ENCODE data around the gene BMP7.

BMP7 gene

GRCh38 chr20:57257701-57258453 is 8.6 kb downstream of the BMP7 start:
- Histone ChIP-seq H3K4me1 (ENCODE audit: control insufficient read depth, insufficient read depth, low read length, unreplicated experiment) (no peaks in the 10 kb centered on the region), H3K27ac (ENCODE audit: low read depth, low read length) (no peak overlapping the region), H2AFZ (ENCODE audit: low read length, unreplicated experiment) (no peak overlapping the region), H3K4me3 (ENCODE audit: low read depth, low read length) (no peak overlapping the region), H3K36me3 (ENCODE audit: insufficient read depth, low read length) (no peaks in the 10 kb centered on the region), H3K79me2 (ENCODE audit: control insufficient read depth, insufficient read depth, low read length, unreplicated experiment) (no peaks in the 10 kb centered on the region), H3K27me3 (ENCODE audit: insufficient read depth, low read length) (peaks cover 50% of the 10 kb centered on the region)

- H3K36me3 ChIP-seq (ENCODE audit: insufficient read depth, low read length), result no peaks in the 10 kb centered on the region
- no peaks in the 10 kb centered on the region for H3K4me1 ChIP-seq (ENCODE audit: control insufficient read depth, insufficient read depth, low read length, unreplicated experiment)
- peaks cover 40% of the 10 kb centered on the region for H3K27me3 ChIP-seq (ENCODE audit: insufficient read depth, low read length)
- H3K4me3 ChIP-seq (ENCODE audit: low read depth, low read length), result no peak overlapping the region
- H3K79me2 ChIP-seq (ENCODE audit: control insufficient read depth, insufficient read depth, low read length, unreplicated experiment), result no peaks in the 10 kb centered on the region
- no peak overlapping the region for H3K27ac ChIP-seq (ENCODE audit: low read depth, low read length)
- H2AFZ ChIP-seq (ENCODE audit: low read length, unreplicated experiment), result no peak overlapping the region
Measured at GRCh38 chr20:57256908-57257307, 9.5 kb downstream of the BMP7 start.

GRCh38 chr20:57256205-57256604 is 10.2 kb downstream of the BMP7 start:
- Histone ChIP-seq H3K27ac (ENCODE audit: low read depth, low read length) (no peak overlapping the region), H2AFZ (ENCODE audit: low read length, unreplicated experiment) (no peak overlapping the region), H3K4me3 (ENCODE audit: low read depth, low read length) (no peak overlapping the region), H3K36me3 (ENCODE audit: insufficient read depth, low read length) (no peaks in the 10 kb centered on the region), H3K79me2 (ENCODE audit: control insufficient read depth, insufficient read depth, low read length, unreplicated experiment) (no peaks in the 10 kb centered on the region), H3K4me1 (ENCODE audit: control insufficient read depth, insufficient read depth, low read length, unreplicated experiment) (no peaks in the 10 kb centered on the region), H3K27me3 (ENCODE audit: insufficient read depth, low read length) (peaks cover 35% of the 10 kb centered on the region)

- H3K27me3 ChIP-seq (ENCODE audit: insufficient read depth, low read length), result peaks cover 25% of the 10 kb centered on the region
- no peaks in the 10 kb centered on the region for H3K79me2 ChIP-seq (ENCODE audit: control insufficient read depth, insufficient read depth, low read length, unreplicated experiment)
- H2AFZ ChIP-seq (ENCODE audit: low read length, unreplicated experiment), result no peak overlapping the region
Measured at GRCh38 chr20:57255183-57255582, 11.3 kb downstream of the BMP7 start.

GRCh38 chr20:57252559-57253162 is 13.8 kb downstream of the BMP7 start:
- Histone ChIP-seq H2AFZ (ENCODE audit: low read length, unreplicated experiment) (no peak overlapping the region), H3K4me1 (ENCODE audit: control insufficient read depth, insufficient read depth, low read length, unreplicated experiment) (no peaks in the 10 kb centered on the region), H3K27ac (ENCODE audit: low read depth, low read length) (no peak overlapping the region), H3K27me3 (ENCODE audit: insufficient read depth, low read length) (no peaks in the 10 kb centered on the region; the same call in 1 of the 2 replicates), H3K4me3 (ENCODE audit: low read depth, low read length) (no peak overlapping the region), H3K79me2 (ENCODE audit: control insufficient read depth, insufficient read depth, low read length, unreplicated experiment) (no peaks in the 10 kb centered on the region), H3K36me3 (ENCODE audit: insufficient read depth, low read length) (no peaks in the 10 kb centered on the region)

More at GRCh38 chr20:57255183-57255582, 11.3 kb downstream of the BMP7 start:
- H3K27ac ChIP-seq (ENCODE audit: low read depth, low read length), result no peak overlapping the region
- no peak overlapping the region for H3K4me3 ChIP-seq (ENCODE audit: low read depth, low read length)
- no peaks in the 10 kb centered on the region for H3K4me1 ChIP-seq (ENCODE audit: control insufficient read depth, insufficient read depth, low read length, unreplicated experiment)
- no peaks in the 10 kb centered on the region for H3K36me3 ChIP-seq (ENCODE audit: insufficient read depth, low read length)

GRCh38 chr20:57251949-57252348 is 14.5 kb downstream of the BMP7 start:
- H3K27ac ChIP-seq (ENCODE audit: low read depth, low read length), result no peak overlapping the region
- no peak overlapping the region for H2AFZ ChIP-seq (ENCODE audit: low read length, unreplicated experiment)
- no peak overlapping the region for H3K4me3 ChIP-seq (ENCODE audit: low read depth, low read length)
- H3K79me2 ChIP-seq (ENCODE audit: control insufficient read depth, insufficient read depth, low read length, unreplicated experiment), result no peaks in the 10 kb centered on the region
- H3K27me3 ChIP-seq (ENCODE audit: insufficient read depth, low read length), result no peaks in the 10 kb centered on the region
- H3K4me1 ChIP-seq (ENCODE audit: control insufficient read depth, insufficient read depth, low read length, unreplicated experiment), result no peaks in the 10 kb centered on the region
- no peaks in the 10 kb centered on the region for H3K36me3 ChIP-seq (ENCODE audit: insufficient read depth, low read length)

- Histone ChIP-seq H3K4me3 (ENCODE audit: low read depth, low read length) (no peak overlapping the region), H3K79me2 (ENCODE audit: control insufficient read depth, insufficient read depth, low read length, unreplicated experiment) (no peaks in the 10 kb centered on the region), H2AFZ (ENCODE audit: low read length, unreplicated experiment) (no peak overlapping the region), H3K27ac (ENCODE audit: low read depth, low read length) (no peak overlapping the region), H3K27me3 (ENCODE audit: insufficient read depth, low read length) (no peaks in the 10 kb centered on the region), H3K36me3 (ENCODE audit: insufficient read depth, low read length) (no peaks in the 10 kb centered on the region), H3K4me1 (ENCODE audit: control insufficient read depth, insufficient read depth, low read length, unreplicated experiment) (no peaks in the 10 kb centered on the region)
Measured at GRCh38 chr20:57251344-57251743, 15.1 kb downstream of the BMP7 start.

GRCh38 chr20:57250607-57251343 is 15.7 kb downstream of the BMP7 start:
- no peak overlapping the region for H2AFZ ChIP-seq (ENCODE audit: low read length, unreplicated experiment)
- no peak overlapping the region for H3K27ac ChIP-seq (ENCODE audit: low read depth, low read length)
- H3K4me1 ChIP-seq (ENCODE audit: control insufficient read depth, insufficient read depth, low read length, unreplicated experiment), result no peaks in the 10 kb centered on the region
- H3K27me3 ChIP-seq (ENCODE audit: insufficient read depth, low read length), result no peaks in the 10 kb centered on the region
- H3K36me3 ChIP-seq (ENCODE audit: insufficient read depth, low read length), result no peaks in the 10 kb centered on the region
- no peaks in the 10 kb centered on the region for H3K79me2 ChIP-seq (ENCODE audit: control insufficient read depth, insufficient read depth, low read length, unreplicated experiment)
- H3K4me3 ChIP-seq (ENCODE audit: low read depth, low read length), result no peak overlapping the region

- H3K27ac ChIP-seq (ENCODE audit: low read depth, low read length), result no peak overlapping the region
- no peaks in the 10 kb centered on the region for H3K4me1 ChIP-seq (ENCODE audit: control insufficient read depth, insufficient read depth, low read length, unreplicated experiment)
- H3K27me3 ChIP-seq (ENCODE audit: insufficient read depth, low read length), result no peaks in the 10 kb centered on the region
- H3K4me3 ChIP-seq (ENCODE audit: low read depth, low read length), result no peak overlapping the region
- no peaks in the 10 kb centered on the region for H3K36me3 ChIP-seq (ENCODE audit: insufficient read depth, low read length)
- H2AFZ ChIP-seq (ENCODE audit: low read length, unreplicated experiment), result no peak overlapping the region
- H3K79me2 ChIP-seq (ENCODE audit: control insufficient read depth, insufficient read depth, low read length, unreplicated experiment), result no peaks in the 10 kb centered on the region
Measured at GRCh38 chr20:57249772-57250171, 16.7 kb downstream of the BMP7 start.

- Histone ChIP-seq H3K36me3 (ENCODE audit: insufficient read depth, low read length) (no peaks in the 10 kb centered on the region), H2AFZ (ENCODE audit: low read length, unreplicated experiment) (no peak overlapping the region), H3K27me3 (ENCODE audit: insufficient read depth, low read length) (no peaks in the 10 kb centered on the region), H3K4me3 (ENCODE audit: low read depth, low read length) (no peak overlapping the region), H3K4me1 (ENCODE audit: control insufficient read depth, insufficient read depth, low read length, unreplicated experiment) (no peaks in the 10 kb centered on the region), H3K27ac (ENCODE audit: low read depth, low read length) (no peak overlapping the region), H3K79me2 (ENCODE audit: control insufficient read depth, insufficient read depth, low read length, unreplicated experiment) (no peaks in the 10 kb centered on the region)
Measured at GRCh38 chr20:57249073-57249472, 17.4 kb downstream of the BMP7 start.

Data from ACC112 (cell line).